NB4 (cell line): ENCODE data around the gene ENOX2.

Experiments used
- CTCF ChIP-seq: IDR thresholded peaks from one replicate; pipeline ENCODE4 v1.5.1; 2012; ENCODE audit warnings: low read depth, low read length
- MAX ChIP-seq: IDR thresholded peaks from 2 replicates; pipeline ENCODE4 v1.6.1; 2011; ENCODE audit warnings: low read depth, low read length
- MYC ChIP-seq: IDR thresholded peaks from 2 replicates; pipeline ENCODE4 v1.6.1; 2011; ENCODE audit warnings: low read depth, low read length
- POLR2A ChIP-seq: IDR thresholded peaks from 2 replicates; pipeline ENCODE4 v1.6.1; 2011; ENCODE audit warnings: mild to moderate bottlenecking; ENCODE audit not compliant: insufficient read length; ENCODE audit errors: extremely low read depth

GRCh38 chrX:130902446-130902782 lies 595 bp downstream of the ENOX2 start:
- TF ChIP-seq POLR2A = no peak
- no peak for TF ChIP-seq CTCF
- no peak for TF ChIP-seq MYC
- no peak for TF ChIP-seq MAX
